SK-N-MC (cell line): ENCODE data around the gene GLG1.
"Not testable (repeated sequence)": the region's sequence is repeated elsewhere in the genome, so short reads cannot be mapped to it uniquely, and the experiment has no call there.

Source experiments
- EZH2 ChIP-seq: fragments of 200-600 bp; sonication (generic); IDR thresholded peaks from one replicate; pipeline ENCODE4 v1.6.1; 2017; ENCODE audit warnings: antibody characterized with exemption
- POLR2AphosphoS5 ChIP-seq: IDR thresholded peaks from 2 replicates; pipeline ENCODE4 v1.6.1; 2012; ENCODE audit warnings: mild to moderate bottlenecking, low read depth, low read length, borderline replicate concordance

DNA sequence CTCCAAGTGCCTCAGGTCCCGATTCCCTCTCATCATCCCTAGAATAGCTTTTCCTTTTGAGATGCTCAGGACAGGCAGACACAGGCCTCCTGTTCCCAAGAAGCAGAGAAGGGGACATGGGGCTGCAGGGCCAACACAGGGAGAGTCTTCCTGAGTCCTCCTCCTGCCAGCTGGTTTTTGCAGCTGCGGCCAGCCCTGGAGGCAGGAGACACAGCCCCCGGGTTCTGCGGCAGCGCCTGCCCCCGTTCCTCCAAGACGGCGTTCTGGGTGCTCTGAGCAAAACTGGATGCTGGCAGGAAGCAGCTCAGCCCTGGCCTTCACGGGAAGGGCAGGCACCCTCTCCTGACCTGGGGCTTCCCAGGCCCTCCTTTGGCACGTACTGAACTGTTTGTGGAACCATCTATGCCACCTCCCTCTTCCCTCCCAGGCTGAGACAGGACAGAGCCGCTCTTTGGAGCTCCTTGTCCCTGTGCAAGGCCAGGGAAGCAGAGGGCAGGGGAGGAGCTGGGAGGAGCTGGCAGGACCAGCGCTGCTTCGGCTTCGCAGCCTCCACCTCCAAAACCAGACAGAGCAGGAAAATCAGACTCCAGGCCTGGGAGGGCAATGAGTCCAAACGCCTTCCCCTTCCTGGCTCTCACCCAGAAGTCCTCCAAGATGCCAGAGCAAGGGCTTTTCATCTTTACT lies 208.6 kb downstream of the GLG1 start:
- not testable (repeated sequence) for TF ChIP-seq POLR2AphosphoS5, EZH2
